Tibial artery (tissue), 4 donors: Measurements from ENCODE around the gene PPP1R9B.

Source experiments
- DNase-seq, 2 donors: peaks; one replicate each; pipeline ENCODE4 v3.0.0-alpha.2; 2019
- H3K27ac ChIP-seq, 2 donors: fragments of 200-600 bp; sonication (generic) in 1 of 2; 1 replicate in 1 of 2; 2 replicates in 1 of 2; pipeline ENCODE4 v1.5.1; 2018 to 2019; ENCODE audit warnings: mild to moderate bottlenecking in 1 of 2
- H3K27me3 ChIP-seq, 2 donors: fragments of 200-600 bp; sonication (generic) in 1 of 2; one replicate each; pipeline versions ENCODE4 v1.5.1 to v1.6.0; 2016 to 2019
- H3K36me3 ChIP-seq, 3 donors: fragments of 200-600 bp; sonication (generic) in 2 of 3; one replicate each; pipeline ENCODE4 v1.5.1; 2016 to 2019; ENCODE audit warnings: mild to moderate bottlenecking in 2 of 3
- H3K4me1 ChIP-seq, 4 donors: fragments of 200-600 bp; sonication (generic) in 2 of 4; 1 replicate in 3 of 4; 2 replicates in 1 of 4; pipeline ENCODE4 v1.5.1; 2016 to 2019
- H3K4me3 ChIP-seq, 2 donors: fragments of 200-600 bp; sonication (generic) in 1 of 2; 1 replicate in 1 of 2; 2 replicates in 1 of 2; pipeline ENCODE4 v1.5.1; 2018 to 2019; ENCODE audit warnings: mild to moderate bottlenecking in 2 of 2
- H3K9me3 ChIP-seq, 3 donors: fragments of 200-600 bp; sonication (generic) in 1 of 3; one replicate each; pipeline ENCODE4 v1.5.1; 2016 to 2019
- CTCF ChIP-seq, 2 experiments: fragments of 200-600 bp in 1 of 2; fragments of 450-650 bp in 1 of 2; IDR thresholded peaks; one replicate each; pipeline ENCODE4 v1.5.1; 2017 to 2019; ENCODE audit warnings: antibody characterized with exemption in 2 of 2, mild to moderate bottlenecking in 1 of 2, moderate library complexity in 1 of 2
- intact Hi-C: fragments of 100-400 bp; cut with DNase I; formaldehyde crosslinking; loops from one replicate; pipeline ENCODE4 v1.15.0; 2023; ENCODE audit warnings: low total_unique reads

Gene PPP1R9B

GRCh38 chr17:50110591-50111349, 39.7 kb downstream of the PPP1R9B start:
- no peaks in the 10 kb centered on the region for H3K9me3 ChIP-seq
- peaks cover 33 to 49% (median 46%) of the 10 kb centered on the region in 3 donors for H3K36me3 ChIP-seq
- H3K4me1 ChIP-seq: peaks cover 13 to 31% (median 29%) of the 10 kb centered on the region in 4 donors
- TF ChIP-seq CTCF (IDR thresholded peaks at IDR 0.05): no peak
- intact Hi-C loops: loop anchor here (10.0 kb wide), 1 partner anchor 54 kb away; the partner anchor contains the start of gene SGCA
- H3K27ac ChIP-seq: peak overlapping the region; percentile 98 to 99
- DNase-seq: peak; percentile 73 to 96
- H3K4me3 ChIP-seq: no peak overlapping the region
- H3K27me3 ChIP-seq: no peaks in the 10 kb centered on the region

- peak overlapping the region; percentile 98 to 99 for H3K27ac ChIP-seq
Measured at GRCh38 chr17:50109785-50110184, 40.7 kb downstream of the PPP1R9B start.

GRCh38 chr17:50109207-50109606, 41.3 kb downstream of the PPP1R9B start:
- TF ChIP-seq CTCF (IDR thresholded peaks at IDR 0.05): no peak
- peaks cover 33 to 65% (median 58%) of the 10 kb centered on the region in 3 donors for H3K36me3 ChIP-seq

More at GRCh38 chr17:50109785-50110184, 40.7 kb downstream of the PPP1R9B start:
- Histone ChIP-seq H3K27me3 (no peaks in the 10 kb centered on the region), H3K4me3 (no peak overlapping the region), H3K4me1 (peaks cover 13 to 31% (median 29%) of the 10 kb centered on the region in 4 donors), H3K9me3 (no peaks in the 10 kb centered on the region), H3K36me3 (peaks cover 33 to 59% (median 56%) of the 10 kb centered on the region in 3 donors)
- no peak for DNase-seq
- intact Hi-C loops: loop anchor here (10.0 kb wide), 1 partner anchor 55 kb away; the partner anchor contains the start of gene SGCA
- no peak for TF ChIP-seq CTCF (IDR thresholded peaks at IDR 0.05)

GRCh38 chr17:50108556-50108955, 41.9 kb downstream of the PPP1R9B start:
- H3K27ac ChIP-seq: peak overlapping the region; percentile 98 to 99
- peaks cover 13 to 31% (median 29%) of the 10 kb centered on the region in 4 donors for H3K4me1 ChIP-seq
- DNase-seq: no peak
- H3K27me3 ChIP-seq: no peaks in the 10 kb centered on the region
- TF ChIP-seq CTCF (IDR thresholded peaks at IDR 0.05): no peak
- no peak overlapping the region for H3K4me3 ChIP-seq
- intact Hi-C loops: no loop called here
- peaks cover 33 to 72% (median 64%) of the 10 kb centered on the region in 3 donors for H3K36me3 ChIP-seq
- H3K9me3 ChIP-seq: no peaks in the 10 kb centered on the region

More at GRCh38 chr17:50109207-50109606, 41.3 kb downstream of the PPP1R9B start:
- peaks cover 13 to 31% (median 29%) of the 10 kb centered on the region in 4 donors for H3K4me1 ChIP-seq
- no peaks in the 10 kb centered on the region for H3K27me3 ChIP-seq
- H3K9me3 ChIP-seq: no peaks in the 10 kb centered on the region
- intact Hi-C loops: no loop called here
- peak overlapping the region; percentile 98 to 99 for H3K27ac ChIP-seq
- no peak overlapping the region for H3K4me3 ChIP-seq
- no peak for DNase-seq

- intact Hi-C loops: no loop called here
- no peaks in the 10 kb centered on the region for H3K9me3 ChIP-seq
- peaks cover 33 to 78% (median 67%) of the 10 kb centered on the region in 3 donors for H3K36me3 ChIP-seq
- TF ChIP-seq CTCF (IDR thresholded peaks at IDR 0.05): no peak
- H3K27ac ChIP-seq: peak overlapping the region; percentile 98 to 99
- no peaks in the 10 kb centered on the region for H3K27me3 ChIP-seq
- no peak for DNase-seq
- H3K4me3 ChIP-seq: no peak overlapping the region
- H3K4me1 ChIP-seq: peaks cover 11 to 30% (median 27%) of the 10 kb centered on the region in 4 donors
Measured at GRCh38 chr17:50107790-50108414, 42.6 kb downstream of the PPP1R9B start.
